DND-41 (cell line): ENCODE measurements around the gene DIS3L2.

Source experiments
- EZH2 ChIP-seq: IDR thresholded peaks from 3 replicates; pipeline ENCODE4 v1.6.1; 2012; ENCODE audit warnings: borderline replicate concordance, low read depth, mild to moderate bottlenecking, moderate library complexity, low read length, inconsistent platforms; ENCODE audit not compliant: severe bottlenecking
- TF ChIP-seq, protein P1 (sequence below): IDR thresholded peaks from 2 replicates; pipeline ENCODE4 v1.5.1; 2012; ENCODE audit warnings: borderline replicate concordance, low read length, moderate library complexity, mild to moderate bottlenecking; ENCODE audit not compliant: poor library complexity, severe bottlenecking; ENCODE audit errors: extremely low read depth

DNA sequence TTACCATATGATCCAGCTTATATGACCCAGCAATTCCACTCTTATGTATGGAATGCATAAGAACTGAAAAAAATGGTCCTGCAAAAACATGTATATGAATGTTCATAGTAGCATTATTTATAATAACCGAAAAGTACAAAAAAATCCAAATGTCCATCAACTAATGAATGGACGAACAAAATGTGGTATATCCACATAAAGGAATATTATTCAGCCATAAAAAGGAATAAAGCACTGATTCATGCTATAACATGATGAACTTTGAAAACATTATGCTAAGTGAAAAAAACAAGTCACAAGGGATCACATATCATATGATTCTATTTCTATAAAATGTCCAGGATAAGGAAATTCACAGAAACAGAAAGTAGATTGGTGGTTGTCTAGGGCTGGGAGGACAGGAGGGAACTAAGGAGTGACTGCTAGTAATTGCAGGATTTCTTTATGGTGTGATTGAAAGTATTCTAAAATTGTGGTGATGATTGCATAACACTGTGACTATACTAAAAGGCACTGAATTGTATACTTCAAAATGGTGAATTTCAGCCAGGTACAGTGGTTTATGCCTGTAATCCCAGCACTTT is 10.0 kb upstream of the DIS3L2 start:
- TF ChIP-seq, protein P1, sequence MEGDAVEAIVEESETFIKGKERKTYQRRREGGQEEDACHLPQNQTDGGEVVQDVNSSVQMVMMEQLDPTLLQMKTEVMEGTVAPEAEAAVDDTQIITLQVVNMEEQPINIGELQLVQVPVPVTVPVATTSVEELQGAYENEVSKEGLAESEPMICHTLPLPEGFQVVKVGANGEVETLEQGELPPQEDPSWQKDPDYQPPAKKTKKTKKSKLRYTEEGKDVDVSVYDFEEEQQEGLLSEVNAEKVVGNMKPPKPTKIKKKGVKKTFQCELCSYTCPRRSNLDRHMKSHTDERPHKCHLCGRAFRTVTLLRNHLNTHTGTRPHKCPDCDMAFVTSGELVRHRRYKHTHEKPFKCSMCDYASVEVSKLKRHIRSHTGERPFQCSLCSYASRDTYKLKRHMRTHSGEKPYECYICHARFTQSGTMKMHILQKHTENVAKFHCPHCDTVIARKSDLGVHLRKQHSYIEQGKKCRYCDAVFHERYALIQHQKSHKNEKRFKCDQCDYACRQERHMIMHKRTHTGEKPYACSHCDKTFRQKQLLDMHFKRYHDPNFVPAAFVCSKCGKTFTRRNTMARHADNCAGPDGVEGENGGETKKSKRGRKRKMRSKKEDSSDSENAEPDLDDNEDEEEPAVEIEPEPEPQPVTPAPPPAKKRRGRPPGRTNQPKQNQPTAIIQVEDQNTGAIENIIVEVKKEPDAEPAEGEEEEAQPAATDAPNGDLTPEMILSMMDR = no peak
- TF ChIP-seq EZH2 = no peak
